Ecto neural progenitor cell (in vitro differentiated cells): ENCODE measurements around the gene LRCH2.

Experiments used
- DNase-seq: peaks from one replicate; pipeline ENCODE4 v3.0.0-alpha.2; 2018; ENCODE audit warnings: low spot score

The LRCH2 gene

DNA sequence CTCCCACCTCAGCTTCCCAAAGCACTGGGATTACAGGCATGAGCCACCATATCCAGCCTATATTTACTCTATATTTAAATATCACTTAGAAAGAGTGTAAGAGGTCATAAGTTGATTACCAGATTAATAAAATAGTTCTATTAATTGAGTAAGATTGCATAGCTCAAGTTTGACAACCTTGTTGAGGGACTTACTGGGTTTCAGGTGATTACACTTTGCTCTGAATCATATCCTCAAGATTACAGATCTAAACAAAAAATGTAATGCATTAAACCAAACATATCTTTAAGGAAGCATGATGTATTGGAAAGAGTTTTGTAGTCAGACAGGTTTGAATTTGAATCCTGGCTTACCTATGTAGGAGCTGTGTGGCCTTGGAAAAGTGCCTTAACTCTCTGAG, 168.6 kb downstream of the LRCH2 start:
- DNase-seq = no peak
